ENCODE results near the gene FAM229A. TPM values are rescaled to one million over a fixed set of nuclear protein-coding genes. Genes with fewer than 3 reads are reported as not detected.
A peak's percentile ranks its signal among the peaks of the same experiment; 100 is the strongest.

Gene FAM229A, protein sequence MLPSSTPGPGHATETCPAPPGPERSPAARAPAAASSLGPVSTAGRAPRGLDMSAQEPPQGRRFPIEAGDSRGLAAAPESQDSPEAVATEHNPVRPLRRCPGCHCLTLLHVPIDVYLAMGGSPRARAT
- total RNA-seq = 10 to 100 TPM in 1 of 4 donors, 1 to 10 TPM in 3; 2.5 to 13.4 (median 5.4) TPM

- ATAC-seq (ENCODE audit: low FRiP score) = no peak
- TF ChIP-seq, protein P1, sequence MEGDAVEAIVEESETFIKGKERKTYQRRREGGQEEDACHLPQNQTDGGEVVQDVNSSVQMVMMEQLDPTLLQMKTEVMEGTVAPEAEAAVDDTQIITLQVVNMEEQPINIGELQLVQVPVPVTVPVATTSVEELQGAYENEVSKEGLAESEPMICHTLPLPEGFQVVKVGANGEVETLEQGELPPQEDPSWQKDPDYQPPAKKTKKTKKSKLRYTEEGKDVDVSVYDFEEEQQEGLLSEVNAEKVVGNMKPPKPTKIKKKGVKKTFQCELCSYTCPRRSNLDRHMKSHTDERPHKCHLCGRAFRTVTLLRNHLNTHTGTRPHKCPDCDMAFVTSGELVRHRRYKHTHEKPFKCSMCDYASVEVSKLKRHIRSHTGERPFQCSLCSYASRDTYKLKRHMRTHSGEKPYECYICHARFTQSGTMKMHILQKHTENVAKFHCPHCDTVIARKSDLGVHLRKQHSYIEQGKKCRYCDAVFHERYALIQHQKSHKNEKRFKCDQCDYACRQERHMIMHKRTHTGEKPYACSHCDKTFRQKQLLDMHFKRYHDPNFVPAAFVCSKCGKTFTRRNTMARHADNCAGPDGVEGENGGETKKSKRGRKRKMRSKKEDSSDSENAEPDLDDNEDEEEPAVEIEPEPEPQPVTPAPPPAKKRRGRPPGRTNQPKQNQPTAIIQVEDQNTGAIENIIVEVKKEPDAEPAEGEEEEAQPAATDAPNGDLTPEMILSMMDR (IDR thresholded peaks at IDR 0.05) = no peak
- DNase-seq (ENCODE audit: low spot score) = no peak
These were observed at the start of gene FAM229A, which contains the start of gene TSSK3 for GRCh38 chr1:32362474-32363313. Gene FAM229A (minus strand): TSS chr1:32362485. CDS start chr1:32362091, 394 bp downstream. Gene TSSK3 (plus strand): TSS chr1:32362539. CDS start chr1:32362702, 163 bp downstream.

DNA sequence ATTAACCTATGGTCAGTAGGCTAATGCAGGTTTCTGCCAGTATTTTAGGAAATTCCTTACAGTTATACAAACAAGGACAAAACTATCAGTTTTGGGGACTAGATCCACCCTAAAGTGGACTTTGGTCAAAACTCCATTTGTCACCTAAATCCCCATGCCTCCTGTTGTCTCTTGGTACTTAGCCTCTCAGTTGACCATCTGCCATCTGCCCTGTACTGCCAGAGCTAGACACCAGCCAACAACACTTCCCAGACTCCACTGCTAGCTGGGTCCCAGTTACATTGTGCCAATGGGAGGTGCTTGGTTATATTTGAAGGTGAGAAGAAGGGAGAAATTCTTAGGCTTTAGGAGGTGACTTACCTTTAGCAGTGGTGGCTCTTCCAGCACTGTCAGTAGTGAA, 49.0 kb upstream of the FAM229A start:
- TF ChIP-seq, protein P1 (IDR thresholded peaks at IDR 0.05) = no peak
- DNase-seq (ENCODE audit: low spot score) (no peak), ATAC-seq (ENCODE audit: low FRiP score) (no peak)

DNA sequence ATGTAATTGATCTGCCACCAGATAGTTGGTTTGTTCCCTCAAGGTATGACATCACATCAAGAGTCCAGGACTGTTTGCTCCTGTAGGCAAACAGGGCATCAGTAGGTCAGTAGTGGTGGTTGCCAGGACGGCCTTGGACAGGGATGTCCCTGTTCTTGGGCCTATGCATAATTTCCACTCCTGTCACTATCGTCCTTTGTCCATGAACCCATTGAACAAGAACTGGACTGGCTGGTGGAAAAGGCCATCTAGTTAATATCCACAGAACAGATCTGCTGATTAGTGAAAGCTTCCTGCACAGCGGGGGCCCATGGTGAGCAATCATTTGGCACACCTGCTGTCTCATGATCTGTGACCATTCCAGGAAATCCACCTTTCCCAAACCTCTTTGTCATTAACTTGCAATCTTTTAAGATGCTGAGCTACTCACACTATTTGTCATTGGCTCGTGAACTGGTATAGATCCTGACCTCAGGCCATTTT, 44.4 kb upstream of the FAM229A start:
- TF ChIP-seq, protein P1 (IDR thresholded peaks at IDR 0.05) = no peak
- DNase-seq (ENCODE audit: low spot score) (no peak), ATAC-seq (ENCODE audit: low FRiP score) (no peak)

- TF ChIP-seq, protein P1 (IDR thresholded peaks at IDR 0.05) = no peak
- DNase-seq (ENCODE audit: low spot score) (no peak), ATAC-seq (ENCODE audit: low FRiP score) (no peak)
These were observed 43.6 kb upstream of the FAM229A start for GRCh38 chr1:32405672-32406467.

GRCh38 chr1:32404946-32405345, 42.7 kb upstream of the FAM229A start:
- TF ChIP-seq, protein P1 (IDR thresholded peaks at IDR 0.05) = no peak
- ATAC-seq (ENCODE audit: low FRiP score) (no peak), DNase-seq (ENCODE audit: low spot score) (no peak)

DNA sequence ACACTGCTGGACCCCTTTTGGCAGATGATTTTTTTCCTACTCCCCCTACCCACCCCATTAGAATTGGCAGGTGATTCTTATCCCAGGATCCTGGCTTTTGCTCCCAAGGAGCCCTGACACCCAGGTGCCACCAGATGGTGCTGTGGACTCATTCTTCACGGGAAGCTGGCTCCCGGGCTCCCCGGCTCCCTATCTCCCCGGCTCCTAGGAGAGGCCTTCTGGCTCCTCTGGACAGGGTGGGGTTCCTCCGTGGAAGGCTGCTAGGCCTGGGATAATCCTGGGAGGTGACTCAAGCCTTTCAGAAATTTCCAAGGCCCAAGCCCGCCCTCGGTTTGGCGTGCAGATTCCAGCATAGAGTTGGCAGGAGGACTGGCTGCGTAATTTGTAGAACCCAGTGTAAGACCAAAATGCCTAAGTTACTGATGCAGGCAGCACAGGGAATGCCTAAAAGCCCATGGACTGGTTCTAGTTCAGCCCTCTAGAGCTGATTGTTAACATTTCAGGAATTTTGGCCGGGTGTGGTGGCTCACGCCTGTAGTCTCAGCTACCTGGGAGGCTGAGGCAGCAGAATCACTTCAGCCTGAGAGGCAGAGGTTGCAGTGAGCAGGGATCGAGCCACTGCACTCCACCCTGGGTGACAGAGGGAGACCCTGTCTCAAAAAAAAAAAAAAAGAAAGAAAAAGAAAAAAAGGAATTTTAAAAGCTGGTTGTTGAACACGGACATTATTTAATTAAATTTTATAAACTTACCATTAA, 38.8 kb upstream of the FAM229A start:
- DNase-seq (ENCODE audit: low spot score) (peak; percentile 64), ATAC-seq (ENCODE audit: low FRiP score) (peak; percentile 97)
- TF ChIP-seq, protein P1 (IDR thresholded peaks at IDR 0.05) = peak in 2 of 3 donors; percentile 32 to 54

All from omental fat pad (tissue), 4 donors.